ENCODE results near the gene GREM1. TPM values are rescaled to one million over a fixed set of nuclear protein-coding genes. Genes with fewer than 3 reads are reported as not detected.
A peak's percentile ranks its signal among the peaks of the same experiment; 100 is the strongest.

Gene GREM1
- total RNA-seq (0.44 TPM in 1 of 2 replicates, not detected in the other), polyA plus RNA-seq (not detected in 2 replicates), polyA minus RNA-seq (0.05 and 0.06 TPM in 2 replicates), Bru-seq, nascent RNA (not detected), BruChase-seq, experiment 1, labeled RNA remaining after a 6-hour chase (percentile 10 among the genes with signal in this experiment), BruChase-seq, experiment 2, labeled RNA remaining after a 2-hour chase (percentile 7 among the genes with signal in this experiment)
- polyA plus RNA-seq (2011; cell fraction: cytosol; rRNA removed), result 0.01 TPM in 1 of 2 replicates, not detected in the other
- 0.06 TPM in 1 of 2 replicates, not detected in the other for polyA plus RNA-seq (2011; cell fraction: nucleus; rRNA removed)
- 0.10 and 0.12 TPM in 2 replicates for polyA plus RNA-seq (2012)
- polyA minus RNA-seq (2011; cell fraction: cytosol; rRNA and poly(A)+ RNA removed), result not detected
- polyA minus RNA-seq (2011; cell fraction: nucleus; rRNA and poly(A)+ RNA removed), result not detected in 2 replicates
- long read RNA-seq, result 0 reads

GRCh38 chr15:32717426-32718226 lies at the start of gene GREM1:
TSS of gene GREM1 (plus strand) at chr15:32718004. CDS start at chr15:32730691, 12,687 bp downstream.
- Histone ChIP-seq H4K20me1 (replicated peaks; ENCODE audit: control insufficient read depth, extremely low read depth, insufficient read depth, low read length) (no peaks in the 10 kb centered on the region), H3K27ac (ENCODE audit: insufficient read depth, low read depth, low read length) (no peak within 1 kb of the TSS), H3K4me3 (replicated peaks in 1 of 3; ENCODE audit: insufficient read depth in 1 of 3, low read depth in 1 of 3, low read length in 3 of 3) (peak within 1 kb of the TSS in 2 of 3 experiments; percentile 8 to 35), H3K36me3 (ENCODE audit: control insufficient read depth in 2 of 2, extremely low read depth in 1 of 2, insufficient read depth in 2 of 2, low read length in 2 of 2) (no peaks in the 10 kb centered on the region), H3K27me3 (ENCODE audit: control insufficient read depth in 2 of 2, insufficient read depth in 2 of 2, low read length in 2 of 2) (peaks cover 54 to 85% of the 10 kb centered on the region in 2 experiments), H3K9ac (replicated peaks; ENCODE audit: extremely low read depth, insufficient read depth, low read length) (no peak within 1 kb of the TSS), H3K79me2 (ENCODE audit: control insufficient read depth, insufficient read depth, low read length) (no peaks in the 10 kb centered on the region), H3K9me1 (replicated peaks; ENCODE audit: control insufficient read depth, extremely low read depth, insufficient read depth, low read length) (no peaks in the 10 kb centered on the region), H3K4me1 (ENCODE audit: control insufficient read depth, extremely low read depth, insufficient read depth, low read length) (peaks cover 4% of the 10 kb centered on the region), H3K9me3 (replicated peaks; ENCODE audit: control insufficient read depth, insufficient read depth, low read length) (no peaks in the 10 kb centered on the region), H2AFZ (ENCODE audit: low read depth, low read length) (peak within 1 kb of the TSS; percentile 41), H3K4me2 (ENCODE audit: insufficient read depth, low read length) (peak within 1 kb of the TSS; percentile 39)
- BruUV-seq (replicated peaks), result no TSS peak
- intact Hi-C loops (cut with micrococcal nuclease), result no loop called here
- FAIRE-seq, result no peak
- TF ChIP-seq MYC (IDR thresholded peaks at IDR 0.05; ENCODE audit: low read depth, low read length) (no peak), GATA2 (IDR thresholded peaks at IDR 0.05; ENCODE audit: insufficient read depth, insufficient read length, low read depth, low read length) (no peak), CTCF (IDR thresholded peaks at IDR 0.05; ENCODE audit: extremely low read depth in 1 of 2, insufficient read depth in 1 of 2, low read depth in 1 of 2, low read length in 2 of 2) (no peak), MAX (IDR thresholded peaks at IDR 0.05; ENCODE audit: insufficient read depth, insufficient read length) (no peak), EZH2 (IDR thresholded peaks at IDR 0.05; ENCODE audit: borderline replicate concordance, low read depth, low read length, severe bottlenecking) (no peak), POLR2AphosphoS5 (IDR thresholded peaks at IDR 0.05; ENCODE audit: insufficient read depth, low read depth, low read length) (no peak), JUN (IDR thresholded peaks at IDR 0.05; ENCODE audit: borderline replicate concordance, insufficient read depth, insufficient read length, low read depth) (no peak), FOS (IDR thresholded peaks at IDR 0.05; ENCODE audit: borderline replicate concordance, insufficient read depth, low read length) (no peak), POLR2A (IDR thresholded peaks at IDR 0.05; ENCODE audit: low read depth, low read length) (no peak)
- POLR2A ChIA-PET, result no interaction called here
- no peak for DNase-seq (ENCODE audit: low read depth, low spot score)
- dilution Hi-C loops (cut with MboI; ENCODE audit: extremely low pct_ligation_motif_present, low sequenced_read_pairs), result no loop called here
- CTCF ChIA-PET, result no interaction called here

Data from endothelial cell of umbilical vein (primary cell).